ENCODE measurements around the gene SLC25A24. TPM values are rescaled to one million over a fixed set of nuclear protein-coding genes. Genes with fewer than 3 reads are reported as not detected.
"Not testable (repeated sequence)": the region's sequence is repeated elsewhere in the genome, so short reads cannot be mapped to it uniquely, and the experiment has no call there.

Gene SLC25A24
- total RNA-seq, 2 donors from 2014 or later: 81.2 to 89.0 TPM

GRCh38 chr1:108144569-108144968 lies 55.6 kb downstream of the SLC25A24 start:
- intact Hi-C loops (cut with DNase I, micrococcal nuclease); DNase-seq; ATAC-seq: not testable (repeated sequence)

GRCh38 chr1:108142773-108143394 lies 57.3 kb downstream of the SLC25A24 start:
- no peak for ATAC-seq
- intact Hi-C loops (cut with DNase I, micrococcal nuclease): no loop called here

DNA sequence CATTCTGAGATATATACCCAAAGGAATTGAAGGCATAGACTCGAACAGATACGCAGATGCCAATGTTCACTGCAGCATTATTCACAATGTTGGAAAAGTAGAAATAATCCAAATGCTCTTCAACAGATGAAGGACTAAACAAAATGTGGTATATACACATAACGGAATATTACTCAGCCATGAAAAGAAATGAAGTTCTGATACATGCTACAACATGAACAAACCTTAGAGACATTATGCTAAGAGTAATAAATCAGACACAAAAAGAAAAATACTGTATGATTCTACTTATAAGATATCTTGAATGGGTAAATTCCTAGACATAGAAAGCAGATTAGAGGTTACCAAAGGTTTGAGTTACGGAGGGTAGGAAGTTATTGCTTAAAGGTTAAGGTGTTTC lies 57.9 kb downstream of the SLC25A24 start:
- intact Hi-C loops (cut with DNase I, micrococcal nuclease): no loop called here
- ATAC-seq: no peak

More at GRCh38 chr1:108142773-108143394, 57.3 kb downstream of the SLC25A24 start:
- no peak for DNase-seq

DNA sequence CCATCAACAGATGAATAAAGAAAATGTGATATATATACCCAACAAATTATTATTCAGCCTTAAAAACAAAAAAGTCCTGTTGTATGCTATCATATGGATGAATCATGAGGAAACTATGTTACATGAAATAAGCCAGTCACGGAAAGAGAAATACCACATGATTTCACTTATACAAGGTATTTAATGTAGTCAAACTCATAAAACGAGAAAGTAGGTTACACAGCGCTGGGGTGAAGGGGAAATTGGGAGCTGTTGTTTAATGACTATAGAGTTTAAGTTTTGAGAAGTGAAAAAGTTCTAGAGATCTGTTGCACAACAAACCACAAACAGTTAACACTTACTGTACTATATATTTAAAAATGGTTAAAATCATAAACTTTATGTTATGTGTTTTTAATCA lies 58.5 kb downstream of the SLC25A24 start:
- intact Hi-C loops (cut with DNase I, micrococcal nuclease): no loop called here
- DNase-seq: no peak
- no peak for ATAC-seq

More for the DNA sequence above, 57.9 kb downstream of the SLC25A24 start:
- DNase-seq: no peak

DNA sequence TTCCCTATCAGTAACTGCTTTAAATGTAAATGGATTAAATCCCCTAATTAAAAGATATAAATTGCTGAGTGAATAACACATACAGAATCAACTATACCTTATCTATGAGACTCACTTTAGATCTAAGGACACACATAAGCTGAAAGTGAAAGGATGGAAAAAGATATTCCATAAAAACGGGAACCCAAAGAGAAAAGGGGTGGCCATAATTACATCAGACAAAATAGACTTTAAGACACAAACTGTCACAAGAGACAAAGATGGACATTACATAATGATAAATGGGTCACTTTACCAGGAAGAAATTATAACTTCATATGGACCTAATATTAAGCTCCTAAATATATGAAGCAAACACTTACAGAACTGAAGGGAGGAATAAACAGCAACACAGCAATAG lies 59.2 kb downstream of the SLC25A24 start:
- ATAC-seq: no peak
- intact Hi-C loops (cut with DNase I, micrococcal nuclease): no loop called here
- DNase-seq: no peak

- intact Hi-C loops (cut with DNase I, micrococcal nuclease): no loop called here
- no peak for DNase-seq
- no peak for ATAC-seq
Observed at GRCh38 chr1:108140177-108140576, 60.0 kb downstream of the SLC25A24 start.

GRCh38 chr1:108139555-108139954 lies 60.6 kb downstream of the SLC25A24 start:
- DNase-seq; ATAC-seq; intact Hi-C loops (cut with DNase I, micrococcal nuclease): not testable (repeated sequence)

DNA sequence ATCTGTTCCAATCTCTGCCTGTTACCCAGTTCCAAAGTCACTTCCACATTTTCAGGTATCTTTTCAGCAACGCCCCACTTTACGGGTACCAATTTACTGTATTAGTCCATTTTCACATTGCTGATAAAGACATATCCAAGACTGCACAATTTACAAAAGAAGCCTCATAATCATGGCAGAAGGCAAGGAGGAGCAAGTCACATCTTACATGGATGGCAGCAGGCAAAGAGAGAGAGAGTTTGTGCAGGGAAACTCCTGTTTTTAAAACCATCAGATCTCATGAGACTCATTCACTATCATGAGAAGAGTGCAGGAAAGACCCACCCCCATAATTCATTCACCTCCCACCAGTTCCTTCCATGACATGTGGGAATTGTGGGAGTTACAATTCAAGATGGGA lies 67.0 kb downstream of the SLC25A24 start:
- intact Hi-C loops (cut with DNase I, micrococcal nuclease); ATAC-seq; DNase-seq: not testable (repeated sequence)

- DNase-seq; intact Hi-C loops (cut with DNase I, micrococcal nuclease); ATAC-seq: not testable (repeated sequence)
Observed at GRCh38 chr1:108132367-108132766, 67.8 kb downstream of the SLC25A24 start.

DNA sequence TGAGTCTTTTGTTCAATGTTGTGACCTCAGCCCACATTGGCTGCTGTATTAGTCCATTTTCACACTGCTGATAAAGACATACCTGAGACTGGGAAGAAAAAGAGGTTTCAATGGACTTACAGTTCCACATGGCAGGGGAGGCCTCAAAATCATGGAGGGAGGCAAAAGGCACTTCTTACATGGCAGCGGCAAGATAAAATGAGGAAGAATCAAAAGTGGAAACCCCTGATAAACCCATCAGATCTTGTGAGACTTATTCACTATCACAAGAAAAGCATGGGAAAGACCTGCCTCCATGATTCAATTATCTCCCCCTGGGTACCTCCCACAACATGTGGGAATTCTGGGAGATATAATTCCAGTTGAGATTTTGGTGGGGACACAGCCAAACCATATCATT lies 68.9 kb downstream of the SLC25A24 start:
- intact Hi-C loops (cut with DNase I, micrococcal nuclease); ATAC-seq; DNase-seq: not testable (repeated sequence)

- DNase-seq (no peak), ATAC-seq (peak; percentile 18)
- intact Hi-C loops (cut with DNase I, micrococcal nuclease): no loop called here
Observed at GRCh38 chr1:108130794-108131193, 69.3 kb downstream of the SLC25A24 start.

GRCh38 chr1:108129999-108130398 lies 70.1 kb downstream of the SLC25A24 start:
- ATAC-seq: no peak

DNA sequence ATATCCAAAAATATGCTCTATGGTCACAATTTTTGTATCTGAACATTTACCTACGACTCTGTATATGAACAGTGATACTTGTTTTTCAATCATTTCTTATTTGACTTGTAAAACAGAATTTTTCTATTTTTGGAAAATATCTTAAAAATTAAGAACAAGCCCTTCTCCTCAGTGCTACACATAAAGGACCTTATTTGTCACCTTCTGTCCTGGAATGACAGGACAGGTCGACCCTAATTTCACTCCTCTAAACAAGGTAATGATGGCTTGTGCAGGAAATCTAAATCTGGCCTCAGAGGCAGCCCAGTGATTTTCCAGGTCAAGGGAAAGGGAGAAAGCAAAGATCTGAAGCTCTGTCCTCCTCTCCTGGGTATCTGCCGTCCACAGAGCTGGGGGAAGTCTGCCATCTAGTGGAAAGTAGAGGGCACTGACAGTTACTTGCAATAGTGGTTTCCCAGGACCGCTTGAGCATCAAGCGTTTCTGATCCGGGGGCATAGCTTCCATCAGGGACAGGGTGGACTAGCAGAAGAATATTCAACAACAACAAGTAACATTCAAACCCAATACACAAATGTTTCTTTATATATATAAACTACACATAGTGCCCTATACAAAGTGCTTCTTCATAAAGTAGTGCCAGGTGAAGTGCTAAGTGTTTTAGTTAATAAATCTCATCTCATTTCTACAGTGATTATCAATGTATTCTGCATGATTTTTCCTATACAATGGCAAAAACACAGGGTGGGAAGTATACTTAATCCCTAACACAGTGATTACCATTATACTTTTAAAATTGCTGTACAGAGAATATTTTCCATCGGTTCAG lies 74.6 kb downstream of the SLC25A24 start:
- intact Hi-C loops (cut with DNase I, micrococcal nuclease): no loop called here
- peak; percentile 88 for ATAC-seq
- peak; percentile 35 to 39 for DNase-seq

More at GRCh38 chr1:108129999-108130398, 70.1 kb downstream of the SLC25A24 start:
- intact Hi-C loops (cut with DNase I, micrococcal nuclease): no loop called here
- DNase-seq: no peak

DNA sequence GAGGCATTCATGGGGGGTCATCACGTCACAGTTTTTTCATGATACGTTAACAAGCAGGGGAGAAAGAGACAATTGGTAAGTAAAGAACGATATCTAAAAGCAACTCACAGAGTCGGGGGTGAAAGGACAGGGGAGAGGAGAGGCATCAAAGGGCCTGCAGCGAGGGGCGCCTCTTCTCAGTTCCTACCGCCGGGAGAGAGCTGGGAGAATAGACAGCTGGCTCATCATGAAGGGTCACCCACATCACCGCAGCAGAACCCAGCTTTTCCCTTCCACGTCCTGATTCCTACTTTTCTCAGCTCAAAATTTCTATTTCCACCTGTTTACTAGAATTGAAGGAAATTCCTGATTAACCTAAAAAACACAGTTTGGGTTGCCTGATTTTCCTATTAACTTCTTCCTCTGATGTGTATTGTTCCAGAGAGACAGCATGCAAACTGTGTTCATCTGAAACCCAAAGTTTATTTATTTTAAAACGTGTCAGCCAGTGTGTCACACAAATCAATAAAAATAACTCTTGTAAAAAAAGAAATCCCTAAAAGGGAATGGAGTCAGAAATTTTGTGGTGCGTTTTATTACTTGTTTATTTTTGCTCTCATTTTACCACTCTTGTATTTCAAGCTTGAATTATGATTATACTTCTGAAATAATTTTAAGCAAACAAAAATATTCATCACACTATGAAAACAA lies 75.4 kb downstream of the SLC25A24 start:
- no peak for DNase-seq
- ATAC-seq: no peak
- intact Hi-C loops (cut with DNase I, micrococcal nuclease): no loop called here

DNA sequence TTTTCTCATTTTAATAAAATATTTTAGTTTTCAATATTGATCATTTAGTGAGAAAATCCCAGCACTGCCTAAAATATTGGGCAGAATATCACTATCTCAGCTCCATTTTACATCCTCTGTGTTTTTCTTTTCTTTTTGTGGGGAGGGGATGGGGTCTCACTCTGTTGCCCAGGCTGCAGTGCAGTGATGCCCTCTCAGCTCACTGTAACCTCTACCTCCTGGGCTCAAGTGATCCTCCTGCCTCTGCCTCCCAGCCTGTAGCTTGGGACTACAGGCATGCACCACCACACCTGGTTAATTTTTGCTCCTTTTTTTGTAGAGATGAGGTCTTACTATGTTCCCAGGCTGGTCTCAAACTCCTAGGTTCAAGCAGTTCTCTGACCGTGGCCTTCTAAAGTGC lies 76.1 kb downstream of the SLC25A24 start:
- DNase-seq (no peak), ATAC-seq (no peak)
- intact Hi-C loops (cut with DNase I, micrococcal nuclease): no loop called here

GRCh38 chr1:108121358-108122143 lies 78.6 kb downstream of the SLC25A24 start:
- ATAC-seq (no peak), DNase-seq (no peak)
- intact Hi-C loops (cut with DNase I, micrococcal nuclease): loop anchor here in 1 of 2 donors (2.0 kb wide), 1 partner anchor 339 kb away; no protein-coding TSS in a partner anchor

- intact Hi-C loops (cut with DNase I, micrococcal nuclease): no loop called here
Observed at GRCh38 chr1:108120163-108120562, 80.0 kb downstream of the SLC25A24 start.

DNA sequence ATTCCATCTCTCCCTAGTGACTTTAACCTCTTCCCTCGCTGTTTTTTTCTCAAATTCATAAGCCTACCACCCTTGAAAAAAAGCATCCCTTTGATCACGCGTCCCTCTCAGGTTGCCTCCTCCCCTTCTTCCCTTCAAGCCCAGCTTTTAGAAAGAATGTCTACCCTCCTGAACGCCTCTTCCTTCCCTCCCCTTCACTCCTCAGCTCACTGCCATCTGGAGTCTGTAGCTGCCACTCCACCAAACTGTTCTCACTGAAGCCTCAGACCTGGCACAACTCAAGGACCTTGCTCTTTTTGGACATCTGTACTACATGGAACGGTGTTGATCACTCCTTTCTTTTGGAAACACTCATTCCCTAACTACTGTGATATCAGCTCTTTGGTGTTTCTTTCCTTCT lies 80.6 kb downstream of the SLC25A24 start:
- ATAC-seq (no peak), DNase-seq (no peak)
- intact Hi-C loops (cut with DNase I, micrococcal nuclease): loop anchor here in 1 of 2 donors (10.0 kb wide), 1 partner anchor 335 kb away; no protein-coding TSS in a partner anchor

More at GRCh38 chr1:108120163-108120562, 80.0 kb downstream of the SLC25A24 start:
- no peak for DNase-seq
- no peak for ATAC-seq
